ENCODE measurements around the gene KEAP1.
"Not testable (repeated sequence)": the region's sequence is repeated elsewhere in the genome, so short reads cannot be mapped to it uniquely, and the experiment has no call there.

- TF ChIP-seq CTCF (IDR thresholded peaks at IDR 0.05); POLR2AphosphoS5 (IDR thresholded peaks at IDR 0.05; ENCODE audit: low read depth, low read length): not testable (repeated sequence)
These were observed 23.7 kb upstream of the KEAP1 start for GRCh38 chr19:10526887-10527286.
